Nephron (organoid): ENCODE measurements around the gene ALLC.

ENCODE experiments used
- H3K27ac Mint-ChIP-seq, 3 experiments: 2 replicates each; pipeline ENCODE4 v1.8.0; 2020; ENCODE audit warnings: mixed read lengths in 3 of 3, mild to moderate bottlenecking in 2 of 3, moderate library complexity in 1 of 3
- H3K27me3 Mint-ChIP-seq: 2 replicates; pipeline ENCODE4 v1.8.0; 2021; ENCODE audit warnings: low read depth, mild to moderate bottlenecking, moderate library complexity, mixed read lengths
- H3K36me3 Mint-ChIP-seq: 2 replicates; pipeline ENCODE4 v1.8.0; 2020; ENCODE audit warnings: low read depth, mixed read lengths
- H3K4me1 Mint-ChIP-seq: 2 replicates; pipeline ENCODE4 v1.8.0; 2020; ENCODE audit warnings: mixed read lengths
- H3K4me3 Mint-ChIP-seq, 3 experiments: 2 replicates each; pipeline ENCODE4 v1.8.0; 2020; ENCODE audit warnings: mild to moderate bottlenecking in 3 of 3, mixed read lengths in 3 of 3, moderate library complexity in 2 of 3
- H3K9me3 Mint-ChIP-seq: 2 replicates; pipeline ENCODE4 v1.8.0; 2020; ENCODE audit warnings: mixed read lengths
- TF ChIP-seq, protein P1 (sequence below), 3 experiments: fragments of 200-600 bp; sonication (generic); IDR thresholded peaks; one replicate each; pipeline ENCODE4 v1.5.0; 2021; ENCODE audit warnings: antibody characterized with exemption in 3 of 3; ENCODE audit not compliant: unreplicated experiment in 3 of 3

The ALLC gene

GRCh38 chr2:3674066-3674845 lies 16.3 kb downstream of the ALLC start:
- Mint-ChIP-seq H3K4me1 (no peaks in the 10 kb centered on the region), H3K27ac (no peak overlapping the region), H3K36me3 (no peaks in the 10 kb centered on the region), H3K27me3 (peaks cover 5% of the 10 kb centered on the region), H3K9me3 (no peaks in the 10 kb centered on the region), H3K4me3 (no peak overlapping the region)
- TF ChIP-seq, protein P1, sequence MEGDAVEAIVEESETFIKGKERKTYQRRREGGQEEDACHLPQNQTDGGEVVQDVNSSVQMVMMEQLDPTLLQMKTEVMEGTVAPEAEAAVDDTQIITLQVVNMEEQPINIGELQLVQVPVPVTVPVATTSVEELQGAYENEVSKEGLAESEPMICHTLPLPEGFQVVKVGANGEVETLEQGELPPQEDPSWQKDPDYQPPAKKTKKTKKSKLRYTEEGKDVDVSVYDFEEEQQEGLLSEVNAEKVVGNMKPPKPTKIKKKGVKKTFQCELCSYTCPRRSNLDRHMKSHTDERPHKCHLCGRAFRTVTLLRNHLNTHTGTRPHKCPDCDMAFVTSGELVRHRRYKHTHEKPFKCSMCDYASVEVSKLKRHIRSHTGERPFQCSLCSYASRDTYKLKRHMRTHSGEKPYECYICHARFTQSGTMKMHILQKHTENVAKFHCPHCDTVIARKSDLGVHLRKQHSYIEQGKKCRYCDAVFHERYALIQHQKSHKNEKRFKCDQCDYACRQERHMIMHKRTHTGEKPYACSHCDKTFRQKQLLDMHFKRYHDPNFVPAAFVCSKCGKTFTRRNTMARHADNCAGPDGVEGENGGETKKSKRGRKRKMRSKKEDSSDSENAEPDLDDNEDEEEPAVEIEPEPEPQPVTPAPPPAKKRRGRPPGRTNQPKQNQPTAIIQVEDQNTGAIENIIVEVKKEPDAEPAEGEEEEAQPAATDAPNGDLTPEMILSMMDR (IDR thresholded peaks at IDR 0.05; ENCODE audit: unreplicated experiment in 3 of 3), result no peak

DNA sequence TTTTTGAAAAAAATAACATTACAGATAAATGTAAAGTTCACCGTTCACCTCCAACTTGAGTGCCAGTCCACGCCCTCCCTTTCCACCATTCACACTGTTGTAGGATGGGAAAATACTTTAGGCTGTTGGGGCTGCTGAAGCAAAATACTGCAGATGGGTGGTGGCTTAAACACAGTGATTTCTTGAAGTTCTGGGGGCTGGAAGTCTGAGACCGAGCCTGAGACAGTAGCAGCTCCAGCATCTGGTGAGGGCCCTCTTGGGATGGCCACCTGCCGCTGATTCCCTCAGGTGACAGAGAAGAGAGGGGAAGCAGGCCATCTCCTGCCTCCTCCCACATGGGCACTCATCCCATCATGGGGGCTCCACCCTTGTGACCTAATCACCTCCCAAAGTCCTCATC lies 17.7 kb downstream of the ALLC start:
- TF ChIP-seq, protein P1 (IDR thresholded peaks at IDR 0.05; ENCODE audit: unreplicated experiment in 3 of 3), result no peak
- H3K4me1 Mint-ChIP-seq, result no peaks in the 10 kb centered on the region
- no peak overlapping the region for H3K27ac Mint-ChIP-seq
- no peak overlapping the region for H3K4me3 Mint-ChIP-seq
- H3K27me3 Mint-ChIP-seq, result peaks cover 11% of the 10 kb centered on the region
- H3K36me3 Mint-ChIP-seq, result no peaks in the 10 kb centered on the region
- no peaks in the 10 kb centered on the region for H3K9me3 Mint-ChIP-seq

- no peak overlapping the region for H3K4me3 Mint-ChIP-seq
- TF ChIP-seq, protein P1 (IDR thresholded peaks at IDR 0.05; ENCODE audit: unreplicated experiment in 3 of 3), result no peak
- no peaks in the 10 kb centered on the region for H3K9me3 Mint-ChIP-seq
- H3K4me1 Mint-ChIP-seq, result no peaks in the 10 kb centered on the region
- H3K27ac Mint-ChIP-seq, result no peak overlapping the region
- no peaks in the 10 kb centered on the region for H3K36me3 Mint-ChIP-seq
- peaks cover 11% of the 10 kb centered on the region for H3K27me3 Mint-ChIP-seq
Measured at GRCh38 chr2:3677436-3677835, 19.4 kb downstream of the ALLC start.

GRCh38 chr2:3678212-3678611 lies 20.2 kb downstream of the ALLC start:
- no peaks in the 10 kb centered on the region for H3K36me3 Mint-ChIP-seq
- peaks cover 11% of the 10 kb centered on the region for H3K27me3 Mint-ChIP-seq

GRCh38 chr2:3679180-3679579 lies 21.2 kb downstream of the ALLC start:
- H3K27me3 Mint-ChIP-seq, result peaks cover 11% of the 10 kb centered on the region
- H3K9me3 Mint-ChIP-seq, result no peaks in the 10 kb centered on the region
- no peak overlapping the region for H3K27ac Mint-ChIP-seq

More at GRCh38 chr2:3678212-3678611, 20.2 kb downstream of the ALLC start:
- TF ChIP-seq, protein P1 (IDR thresholded peaks at IDR 0.05; ENCODE audit: unreplicated experiment in 3 of 3), result no peak
- Mint-ChIP-seq H3K27ac (no peak overlapping the region), H3K4me1 (no peaks in the 10 kb centered on the region), H3K9me3 (no peaks in the 10 kb centered on the region), H3K4me3 (no peak overlapping the region)

More at GRCh38 chr2:3679180-3679579, 21.2 kb downstream of the ALLC start:
- H3K4me3 Mint-ChIP-seq, result no peak overlapping the region
- no peaks in the 10 kb centered on the region for H3K4me1 Mint-ChIP-seq
- no peaks in the 10 kb centered on the region for H3K36me3 Mint-ChIP-seq
- TF ChIP-seq, protein P1 (IDR thresholded peaks at IDR 0.05; ENCODE audit: unreplicated experiment in 3 of 3), result no peak
